Endothelial cell of umbilical vein (primary cell): ENCODE data around the gene PPP1R9B.

ENCODE experiments used
- EZH2 ChIP-seq: IDR thresholded peaks from 2 replicates; pipeline ENCODE4 v1.6.1; 2012; ENCODE audit warnings: borderline replicate concordance, low read depth, mild to moderate bottlenecking, moderate library complexity, low read length, inconsistent platforms; ENCODE audit not compliant: severe bottlenecking
- FOS ChIP-seq: IDR thresholded peaks from 2 replicates; pipeline ENCODE4 v1.6.1; 2011; ENCODE audit warnings: mild to moderate bottlenecking, low read length, moderate library complexity, borderline replicate concordance; ENCODE audit not compliant: insufficient read depth
- MAX ChIP-seq: IDR thresholded peaks from 2 replicates; pipeline ENCODE4 v1.6.1; 2011; ENCODE audit not compliant: insufficient read depth, insufficient read length
- MYC ChIP-seq: IDR thresholded peaks from one replicate; pipeline ENCODE4 v1.6.1; 2011; ENCODE audit warnings: mild to moderate bottlenecking, low read depth, low read length
- POLR2A ChIP-seq: IDR thresholded peaks from 2 replicates; pipeline ENCODE4 v1.6.1; 2012; ENCODE audit warnings: low read depth, mild to moderate bottlenecking, control low read depth, low read length
- POLR2AphosphoS5 ChIP-seq: IDR thresholded peaks from 2 replicates; pipeline ENCODE4 v1.6.1; 2012; ENCODE audit warnings: low read depth, mild to moderate bottlenecking, control low read depth, low read length, moderate library complexity; ENCODE audit not compliant: insufficient read depth
- TF ChIP-seq, protein P1 (sequence below), 2 donors: IDR thresholded peaks; 1 replicate in 1 of 2; 2 replicates in 1 of 2; pipeline ENCODE4 v1.5.1; 2011; ENCODE audit warnings: low read length in 2 of 2, mild to moderate bottlenecking in 2 of 2, moderate library complexity in 2 of 2, control low read depth in 1 of 2, inconsistent platforms in 1 of 2, low read depth in 1 of 2; ENCODE audit not compliant: insufficient read depth in 1 of 2; ENCODE audit errors: extremely low read depth in 1 of 2

- TF ChIP-seq EZH2: no peak
- TF ChIP-seq, protein P1, sequence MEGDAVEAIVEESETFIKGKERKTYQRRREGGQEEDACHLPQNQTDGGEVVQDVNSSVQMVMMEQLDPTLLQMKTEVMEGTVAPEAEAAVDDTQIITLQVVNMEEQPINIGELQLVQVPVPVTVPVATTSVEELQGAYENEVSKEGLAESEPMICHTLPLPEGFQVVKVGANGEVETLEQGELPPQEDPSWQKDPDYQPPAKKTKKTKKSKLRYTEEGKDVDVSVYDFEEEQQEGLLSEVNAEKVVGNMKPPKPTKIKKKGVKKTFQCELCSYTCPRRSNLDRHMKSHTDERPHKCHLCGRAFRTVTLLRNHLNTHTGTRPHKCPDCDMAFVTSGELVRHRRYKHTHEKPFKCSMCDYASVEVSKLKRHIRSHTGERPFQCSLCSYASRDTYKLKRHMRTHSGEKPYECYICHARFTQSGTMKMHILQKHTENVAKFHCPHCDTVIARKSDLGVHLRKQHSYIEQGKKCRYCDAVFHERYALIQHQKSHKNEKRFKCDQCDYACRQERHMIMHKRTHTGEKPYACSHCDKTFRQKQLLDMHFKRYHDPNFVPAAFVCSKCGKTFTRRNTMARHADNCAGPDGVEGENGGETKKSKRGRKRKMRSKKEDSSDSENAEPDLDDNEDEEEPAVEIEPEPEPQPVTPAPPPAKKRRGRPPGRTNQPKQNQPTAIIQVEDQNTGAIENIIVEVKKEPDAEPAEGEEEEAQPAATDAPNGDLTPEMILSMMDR (IDR thresholded peaks at IDR 0.05; ENCODE audit: extremely low read depth in 1 of 2, insufficient read depth in 1 of 2, low read depth in 1 of 2, low read length in 2 of 2): no peak
- TF ChIP-seq MAX: no peak
- TF ChIP-seq POLR2AphosphoS5: no peak
- TF ChIP-seq FOS: no peak
- TF ChIP-seq POLR2A: no peak
- TF ChIP-seq MYC: no peak
These were observed 14.6 kb upstream of the PPP1R9B start for GRCh38 chr17:50165066-50165465.
